Skin epidermis (tissue), 12 donors: Measurements from ENCODE around the gene WDR64.
"Not testable (repeated sequence)": the region's sequence is repeated elsewhere in the genome, so short reads cannot be mapped to it uniquely, and the experiment has no call there.

ENCODE experiments used
- H3K27ac ChIP-seq, 21 experiments: fragments of 200-600 bp; sonication (generic) in 11 of 21; one replicate each; pipeline ENCODE4 v1.5.0; 2020; ENCODE audit warnings: mild to moderate bottlenecking in 3 of 21, inconsistent platforms in 2 of 21, moderate library complexity in 2 of 21
- H3K4me3 ChIP-seq, 7 experiments: fragments of 200-600 bp; sonication (generic) in 2 of 7; one replicate each; pipeline ENCODE4 v1.5.0; 2020; ENCODE audit warnings: inconsistent platforms in 2 of 7, mild to moderate bottlenecking in 2 of 7, moderate library complexity in 1 of 7

Gene WDR64

GRCh38 chr1:241722947-241723346 lies 70.9 kb downstream of the WDR64 start:
- no peak overlapping the region for H3K27ac ChIP-seq
- H3K4me3 ChIP-seq, result no peak overlapping the region

- no peak overlapping the region for H3K27ac ChIP-seq
- no peak overlapping the region for H3K4me3 ChIP-seq
Observed at GRCh38 chr1:241724741-241725356, 72.8 kb downstream of the WDR64 start.

GRCh38 chr1:241730031-241730430 lies 78.0 kb downstream of the WDR64 start:
- Histone ChIP-seq H3K27ac (no peak overlapping the region), H3K4me3 (no peak overlapping the region)

- Histone ChIP-seq H3K27ac (no peak overlapping the region), H3K4me3 (no peak overlapping the region)
Observed at GRCh38 chr1:241733899-241734298, 81.8 kb downstream of the WDR64 start.

- Histone ChIP-seq H3K27ac (no peak overlapping the region), H3K4me3 (no peak overlapping the region)
Observed at GRCh38 chr1:241734533-241734932, 82.5 kb downstream of the WDR64 start.

- H3K4me3 ChIP-seq, H3K27ac ChIP-seq: not testable (repeated sequence)
Observed at GRCh38 chr1:241735493-241735926, 83.4 kb downstream of the WDR64 start.

GRCh38 chr1:241736387-241736786 lies 84.3 kb downstream of the WDR64 start:
- H3K27ac ChIP-seq, result no peak overlapping the region
- no peak overlapping the region for H3K4me3 ChIP-seq

- Histone ChIP-seq H3K4me3 (no peak overlapping the region), H3K27ac (no peak overlapping the region)
Observed at GRCh38 chr1:241738284-241739078, 86.4 kb downstream of the WDR64 start.

GRCh38 chr1:241742084-241742483 lies 90.0 kb downstream of the WDR64 start:
- H3K27ac ChIP-seq, result no peak overlapping the region
- no peak overlapping the region for H3K4me3 ChIP-seq

GRCh38 chr1:241744591-241744990 lies 92.5 kb downstream of the WDR64 start:
- Histone ChIP-seq H3K27ac (no peak overlapping the region), H3K4me3 (no peak overlapping the region)

GRCh38 chr1:241747992-241748391 lies 95.9 kb downstream of the WDR64 start:
- Histone ChIP-seq H3K27ac (no peak overlapping the region), H3K4me3 (no peak overlapping the region)

- Histone ChIP-seq H3K4me3 (peak overlapping the region in 3 of 7 experiments; percentile 6 to 19 (median 16)), H3K27ac (no peak overlapping the region)
Observed at GRCh38 chr1:241749041-241749944, 97.2 kb downstream of the WDR64 start.

GRCh38 chr1:241749945-241750695 lies 98.0 kb downstream of the WDR64 start:
- peak overlapping the region in 1 of 7 experiments; percentile 19 for H3K4me3 ChIP-seq

GRCh38 chr1:241751524-241751923 lies 99.4 kb downstream of the WDR64 start:
- Histone ChIP-seq H3K27ac (no peak overlapping the region), H3K4me3 (no peak overlapping the region)

More at GRCh38 chr1:241749945-241750695, 98.0 kb downstream of the WDR64 start:
- H3K27ac ChIP-seq, result no peak overlapping the region

GRCh38 chr1:241762713-241763339 lies 110.7 kb downstream of the WDR64 start:
- Histone ChIP-seq H3K4me3 (no peak overlapping the region), H3K27ac (no peak overlapping the region)

- no peak overlapping the region for H3K4me3 ChIP-seq
- no peak overlapping the region for H3K27ac ChIP-seq
Observed at GRCh38 chr1:241765390-241765789, 113.3 kb downstream of the WDR64 start.

GRCh38 chr1:241767737-241768136 lies 115.7 kb downstream of the WDR64 start:
- H3K27ac ChIP-seq, result no peak overlapping the region
- no peak overlapping the region for H3K4me3 ChIP-seq

GRCh38 chr1:241770115-241770514 lies 118.0 kb downstream of the WDR64 start:
- Histone ChIP-seq H3K27ac (no peak overlapping the region), H3K4me3 (no peak overlapping the region)

- Histone ChIP-seq H3K27ac (no peak overlapping the region), H3K4me3 (no peak overlapping the region)
Observed at GRCh38 chr1:241771117-241771516, 119.0 kb downstream of the WDR64 start.
